Measurements from ENCODE around the gene CREBZF. TPM values are rescaled to one million over a fixed set of nuclear protein-coding genes. Genes with fewer than 3 reads are reported as not detected.
A peak's percentile ranks its signal among the peaks of the same experiment; 100 is the strongest.

Gene CREBZF
- total RNA-seq, 1 donor from 2014 or later: 66.3 TPM

DNA sequence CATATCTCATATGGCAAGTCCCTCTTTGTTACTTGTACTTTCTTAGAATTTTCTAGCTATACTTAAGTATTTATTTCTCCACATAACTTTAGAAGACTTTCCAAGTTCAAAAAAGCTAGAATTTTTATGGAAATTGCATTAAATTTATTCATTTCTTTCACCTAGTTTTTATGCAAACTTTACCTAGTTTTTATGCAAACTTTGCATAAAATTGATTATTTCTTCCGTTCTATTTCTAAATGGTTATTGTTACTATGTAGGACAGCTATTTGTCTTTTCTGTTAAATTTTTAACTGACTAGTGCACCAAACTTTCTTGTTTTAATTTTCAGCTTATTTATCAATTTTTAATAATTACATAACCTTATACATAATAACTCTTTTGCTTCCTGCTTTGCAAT lies 3.2 kb upstream of the CREBZF start:
- Mint-ChIP-seq H3K27ac (no peak overlapping the region), H3K9me3 (ENCODE audit: low read depth) (peaks cover 4% of the 10 kb centered on the region), H3K4me1 (ENCODE audit: low read depth) (peaks cover 7% of the 10 kb centered on the region), H3K4me3 (ENCODE audit: low read depth) (no peak overlapping the region), H3K36me3 (ENCODE audit: insufficient read depth) (peaks cover 6% of the 10 kb centered on the region), H3K27me3 (no peaks in the 10 kb centered on the region)
- TF ChIP-seq, protein P1, sequence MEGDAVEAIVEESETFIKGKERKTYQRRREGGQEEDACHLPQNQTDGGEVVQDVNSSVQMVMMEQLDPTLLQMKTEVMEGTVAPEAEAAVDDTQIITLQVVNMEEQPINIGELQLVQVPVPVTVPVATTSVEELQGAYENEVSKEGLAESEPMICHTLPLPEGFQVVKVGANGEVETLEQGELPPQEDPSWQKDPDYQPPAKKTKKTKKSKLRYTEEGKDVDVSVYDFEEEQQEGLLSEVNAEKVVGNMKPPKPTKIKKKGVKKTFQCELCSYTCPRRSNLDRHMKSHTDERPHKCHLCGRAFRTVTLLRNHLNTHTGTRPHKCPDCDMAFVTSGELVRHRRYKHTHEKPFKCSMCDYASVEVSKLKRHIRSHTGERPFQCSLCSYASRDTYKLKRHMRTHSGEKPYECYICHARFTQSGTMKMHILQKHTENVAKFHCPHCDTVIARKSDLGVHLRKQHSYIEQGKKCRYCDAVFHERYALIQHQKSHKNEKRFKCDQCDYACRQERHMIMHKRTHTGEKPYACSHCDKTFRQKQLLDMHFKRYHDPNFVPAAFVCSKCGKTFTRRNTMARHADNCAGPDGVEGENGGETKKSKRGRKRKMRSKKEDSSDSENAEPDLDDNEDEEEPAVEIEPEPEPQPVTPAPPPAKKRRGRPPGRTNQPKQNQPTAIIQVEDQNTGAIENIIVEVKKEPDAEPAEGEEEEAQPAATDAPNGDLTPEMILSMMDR (IDR thresholded peaks at IDR 0.05; ENCODE audit: unreplicated experiment): no peak
- DNase-seq (ENCODE audit: low spot score, unreplicated experiment): no peak

DNA sequence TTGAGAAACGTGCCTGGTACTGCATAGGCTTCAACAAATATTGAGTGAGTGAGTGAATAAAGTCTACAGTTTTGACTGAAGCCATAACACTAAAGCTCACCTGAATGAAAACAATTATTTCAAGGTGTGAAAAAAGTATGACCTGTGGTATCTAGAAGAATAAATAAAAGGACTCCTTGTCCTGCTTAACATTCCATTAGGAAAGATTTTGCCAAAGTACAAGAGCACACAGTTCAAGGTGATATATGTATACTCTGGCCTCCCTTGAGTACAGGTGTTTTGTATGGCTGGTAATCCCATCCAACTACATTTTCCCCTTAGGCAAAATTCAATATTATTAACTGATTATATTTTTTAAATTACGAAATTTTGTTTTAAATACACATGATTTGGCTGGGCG lies 1.8 kb upstream of the CREBZF start:
- Mint-ChIP-seq H3K4me1 (ENCODE audit: low read depth) (peaks cover 15% of the 10 kb centered on the region), H3K4me3 (ENCODE audit: low read depth) (no peak overlapping the region), H3K36me3 (ENCODE audit: insufficient read depth) (peaks cover 6% of the 10 kb centered on the region), H3K27ac (no peak overlapping the region), H3K9me3 (ENCODE audit: low read depth) (peaks cover 4% of the 10 kb centered on the region), H3K27me3 (no peaks in the 10 kb centered on the region)
- TF ChIP-seq, protein P1 (IDR thresholded peaks at IDR 0.05; ENCODE audit: unreplicated experiment): no peak
- no peak for DNase-seq (ENCODE audit: low spot score, unreplicated experiment)

DNA sequence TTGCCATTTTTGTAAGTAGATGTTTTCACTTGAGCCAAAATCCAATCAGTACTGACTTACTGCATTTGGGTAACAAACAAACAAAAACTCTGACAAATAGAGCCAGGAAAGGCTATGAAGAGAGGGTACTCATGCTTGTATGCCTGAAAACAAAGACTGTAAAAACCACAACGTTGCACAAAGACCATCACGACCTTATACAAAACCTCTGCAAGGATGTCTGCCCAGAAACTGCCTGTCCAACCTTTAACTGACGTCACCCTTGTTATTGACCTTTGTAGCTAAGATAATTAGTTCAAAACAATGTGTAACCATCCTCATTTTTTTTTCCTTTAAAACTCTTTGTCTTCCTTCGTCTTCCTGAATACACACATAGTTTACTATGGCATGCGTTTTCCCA lies 804 bp upstream of the CREBZF start:
- H3K4me1 Mint-ChIP-seq (ENCODE audit: low read depth): peaks cover 24% of the 10 kb centered on the region
- peaks cover 1% of the 10 kb centered on the region for H3K9me3 Mint-ChIP-seq (ENCODE audit: low read depth)
- H3K36me3 Mint-ChIP-seq (ENCODE audit: insufficient read depth): peaks cover 10% of the 10 kb centered on the region
- H3K4me3 Mint-ChIP-seq (ENCODE audit: low read depth): peak overlapping the region; percentile 100
- TF ChIP-seq, protein P1 (IDR thresholded peaks at IDR 0.05; ENCODE audit: unreplicated experiment): no peak
- H3K27ac Mint-ChIP-seq: peak overlapping the region; percentile 98
- DNase-seq (ENCODE audit: low spot score, unreplicated experiment): no peak
- H3K27me3 Mint-ChIP-seq: no peaks in the 10 kb centered on the region

DNA sequence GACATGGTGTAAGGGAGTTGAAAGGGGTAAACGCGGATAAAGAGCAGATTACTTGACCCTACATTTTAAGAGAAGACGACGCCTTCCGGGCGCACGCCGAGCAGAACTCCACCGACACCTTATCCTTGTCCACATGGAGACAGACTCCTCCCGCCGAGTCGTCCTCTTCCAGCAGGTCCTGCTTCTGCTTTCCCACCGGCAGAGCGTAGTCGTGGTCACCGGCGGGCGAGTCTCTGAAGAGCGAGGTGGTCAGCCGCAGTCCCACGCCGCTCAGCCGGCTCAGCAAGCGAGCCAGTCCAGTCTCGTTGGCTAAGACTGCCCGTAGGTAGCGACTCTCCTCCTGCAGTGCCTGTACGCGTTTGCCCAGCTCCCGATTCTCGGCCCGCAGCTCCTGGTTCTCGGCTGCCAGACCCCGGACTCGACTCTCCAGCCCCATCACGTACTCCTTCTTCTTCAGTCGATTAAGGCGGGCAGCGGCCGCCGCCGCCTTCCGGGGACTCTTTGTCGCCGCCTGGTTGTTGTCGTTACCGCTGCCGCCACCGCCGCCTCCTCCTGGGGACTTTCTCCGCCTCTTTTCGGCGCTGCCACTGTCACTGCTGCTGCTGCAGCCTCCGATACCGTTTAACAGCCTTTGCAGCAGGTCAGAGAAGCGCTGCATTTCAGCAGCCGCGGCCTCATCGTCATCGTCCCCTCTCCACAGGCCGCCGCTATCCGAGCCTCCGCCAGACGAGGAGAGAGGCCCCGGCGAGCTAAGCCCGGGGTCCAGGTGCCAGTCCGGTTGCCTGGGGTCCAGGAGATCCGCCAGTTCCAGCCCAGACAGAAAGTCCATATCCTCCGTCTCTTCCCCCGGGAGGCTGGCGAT lies 945 bp downstream of the CREBZF start:
- Mint-ChIP-seq H3K9me3 (ENCODE audit: low read depth) (no peaks in the 10 kb centered on the region), H3K4me1 (ENCODE audit: low read depth) (peaks cover 31% of the 10 kb centered on the region), H3K27ac (peak overlapping the region; percentile 98), H3K27me3 (no peaks in the 10 kb centered on the region), H3K36me3 (ENCODE audit: insufficient read depth) (peaks cover 19% of the 10 kb centered on the region), H3K4me3 (ENCODE audit: low read depth) (peak overlapping the region; percentile 100)
- peak; percentile 62 for DNase-seq (ENCODE audit: low spot score, unreplicated experiment)
- TF ChIP-seq, protein P1 (IDR thresholded peaks at IDR 0.05; ENCODE audit: unreplicated experiment): peak; percentile 58

DNA sequence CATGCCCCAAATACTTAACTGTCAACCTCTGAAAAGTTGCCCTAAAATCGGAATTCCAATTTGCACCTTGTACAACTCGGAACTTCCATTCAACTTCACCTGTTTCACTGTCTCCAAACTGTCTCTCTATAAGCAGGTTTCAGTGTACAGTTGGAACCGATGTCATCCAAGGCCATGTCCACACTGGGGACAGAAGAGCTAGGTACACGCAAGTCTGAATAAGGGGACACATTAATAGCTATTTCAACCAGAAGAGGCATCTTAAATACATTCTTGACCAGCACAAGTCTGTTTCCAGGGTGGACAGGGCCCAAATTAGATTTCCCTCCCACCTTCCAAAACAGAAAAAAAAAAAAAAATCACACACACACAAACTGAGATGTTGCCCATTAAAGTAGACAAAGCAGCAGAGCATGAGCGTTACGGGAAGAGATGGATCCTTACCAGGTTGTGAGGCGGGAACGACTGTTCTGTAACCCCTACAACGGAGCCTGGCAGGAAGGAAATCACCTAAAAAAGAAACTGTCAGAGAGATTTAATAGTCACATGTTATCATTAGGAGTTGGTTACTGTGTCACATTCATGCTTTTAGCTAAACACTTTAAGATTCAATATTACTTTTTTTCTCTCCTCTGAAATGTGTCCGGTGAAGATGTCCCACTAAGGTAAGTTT lies 1.7 kb downstream of the CREBZF start:
- Mint-ChIP-seq H3K4me1 (ENCODE audit: low read depth) (peaks cover 31% of the 10 kb centered on the region), H3K4me3 (ENCODE audit: low read depth) (peak overlapping the region; percentile 100), H3K27ac (peak overlapping the region; percentile 98), H3K9me3 (ENCODE audit: low read depth) (no peaks in the 10 kb centered on the region), H3K27me3 (no peaks in the 10 kb centered on the region), H3K36me3 (ENCODE audit: insufficient read depth) (peaks cover 20% of the 10 kb centered on the region)
- TF ChIP-seq, protein P1 (IDR thresholded peaks at IDR 0.05; ENCODE audit: unreplicated experiment): no peak
- no peak for DNase-seq (ENCODE audit: low spot score, unreplicated experiment)
